ENCODE data around the gene WNT2.

The WNT2 gene

GRCh38 chr7:117322741-117323304 lies at the start of gene WNT2:
WNT2 (minus strand) TSS chr7:117323058; CDS start chr7:117322989, 69 bp downstream.
- no peak for DNase-seq (ENCODE audit: low read depth)

GRCh38 chr7:117372073-117372472 lies 49.2 kb upstream of the WNT2 start:
- no peak for DNase-seq (ENCODE audit: low read depth)

GRCh38 chr7:117364339-117365080 lies 41.7 kb upstream of the WNT2 start:
- no peak for DNase-seq (ENCODE audit: low read depth)

GRCh38 chr7:117362294-117362888 lies 39.5 kb upstream of the WNT2 start:
- no peak for DNase-seq (ENCODE audit: low read depth)

GRCh38 chr7:117350027-117350426 lies 27.2 kb upstream of the WNT2 start:
- DNase-seq (ENCODE audit: low read depth) = no peak

- DNase-seq (ENCODE audit: low read depth) = no peak
Measured at GRCh38 chr7:117349570-117349969, 26.7 kb upstream of the WNT2 start.

GRCh38 chr7:117347962-117348672 lies 25.3 kb upstream of the WNT2 start:
- no peak for DNase-seq (ENCODE audit: low read depth)

- no peak for DNase-seq (ENCODE audit: low read depth)
Measured at GRCh38 chr7:117347480-117347879, 24.6 kb upstream of the WNT2 start.

- DNase-seq (ENCODE audit: low read depth) = no peak
Measured at GRCh38 chr7:117346161-117346560, 23.3 kb upstream of the WNT2 start.

GRCh38 chr7:117338020-117338419 lies 15.2 kb upstream of the WNT2 start:
- no peak for DNase-seq (ENCODE audit: low read depth)

GRCh38 chr7:117333168-117333567 lies 10.3 kb upstream of the WNT2 start:
- no peak for DNase-seq (ENCODE audit: low read depth)

- no peak for DNase-seq (ENCODE audit: low read depth)
Measured at GRCh38 chr7:117332031-117332430, 9.2 kb upstream of the WNT2 start.

GRCh38 chr7:117325836-117326235 lies 3.0 kb upstream of the WNT2 start:
- DNase-seq (ENCODE audit: low read depth) = no peak

GRCh38 chr7:117324960-117325359 lies 2.1 kb upstream of the WNT2 start:
- no peak for DNase-seq (ENCODE audit: low read depth)

- no peak for DNase-seq (ENCODE audit: low read depth)
Measured at GRCh38 chr7:117323851-117324711, 1.2 kb upstream of the WNT2 start.

- DNase-seq (ENCODE audit: low read depth) = no peak
Measured at GRCh38 chr7:117323305-117323850, 520 bp upstream of the WNT2 start.

- no peak for DNase-seq (ENCODE audit: low read depth)
Measured at GRCh38 chr7:117320523-117320922, 2.3 kb downstream of the WNT2 start.

GRCh38 chr7:117319181-117319580 lies 3.7 kb downstream of the WNT2 start:
- no peak for DNase-seq (ENCODE audit: low read depth)

- DNase-seq (ENCODE audit: low read depth) = no peak
Measured at GRCh38 chr7:117313582-117313981, 9.3 kb downstream of the WNT2 start.

- no peak for DNase-seq (ENCODE audit: low read depth)
Measured at GRCh38 chr7:117312593-117313580, 10.0 kb downstream of the WNT2 start.
